CD8-positive, alpha-beta memory T cell (primary cell): ENCODE results near the gene URB2. TPM values are rescaled to one million over a fixed set of nuclear protein-coding genes. Genes with fewer than 3 reads are reported as not detected.
A peak's percentile ranks its signal among the peaks of the same experiment; 100 is the strongest.

Experiments used
- CTCF ChIA-PET: fragments of 350-600 bp; sonication (Branson Sonifier 250); formaldehyde crosslinking; loops from one replicate; lab custom pipeline; 2021; ENCODE audit warnings: antibody characterized with exemption; lab: Charles Lee
- POLR2A ChIA-PET: fragments of 350-600 bp; sonication (Branson Sonifier 250); formaldehyde crosslinking; loops from one replicate; lab custom pipeline; 2021; ENCODE audit warnings: antibody characterized with exemption; lab: Charles Lee
- DNase-seq, 5 donors: peaks; one replicate each; pipeline versions ENCODE4 v3.0.0 to v3.0.0-alpha.2; 2020 to 2022; ENCODE audit warnings: mixed read lengths in 1 of 5
- H3K27ac ChIP-seq: one replicate; pipeline ENCODE4 v1.7.0; 2013; ENCODE audit warnings: low read depth, mild to moderate bottlenecking, low read length, moderate library complexity
- H3K27me3 ChIP-seq: 2 replicates; pipeline ENCODE4 v1.7.0; 2013; ENCODE audit warnings: low read length, mild to moderate bottlenecking; ENCODE audit not compliant: insufficient read depth, poor library complexity, severe bottlenecking
- H3K36me3 ChIP-seq: 2 replicates; pipeline ENCODE4 v1.7.0; 2013; ENCODE audit warnings: mild to moderate bottlenecking, low read length, moderate library complexity; ENCODE audit not compliant: insufficient read depth
- H3K4me1 ChIP-seq: 2 replicates; pipeline ENCODE4 v1.7.0; 2013; ENCODE audit warnings: mild to moderate bottlenecking, low read length, moderate library complexity; ENCODE audit not compliant: insufficient read depth
- H3K4me3 ChIP-seq: 2 replicates; pipeline ENCODE4 v1.7.0; 2013; ENCODE audit warnings: mild to moderate bottlenecking, low read length
- H3K9me3 ChIP-seq: 2 replicates; pipeline ENCODE4 v1.7.0; 2013; ENCODE audit warnings: mild to moderate bottlenecking, low read length
- H3K27ac Mint-ChIP-seq, 8 donors: one replicate each; pipeline ENCODE4 v1.8.0; 2020 to 2021; ENCODE audit warnings: mixed read lengths in 8 of 8, mild to moderate bottlenecking in 6 of 8, inconsistent platforms in 3 of 8, moderate library complexity in 3 of 8
- H3K27me3 Mint-ChIP-seq, 2 donors: one replicate each; pipeline ENCODE4 v1.8.0; 2020 to 2021; ENCODE audit warnings: mixed read lengths in 2 of 2, mild to moderate bottlenecking in 1 of 2, moderate library complexity in 1 of 2
- H3K36me3 Mint-ChIP-seq, 3 donors: one replicate each; pipeline ENCODE4 v1.8.0; 2020 to 2021; ENCODE audit warnings: mixed read lengths in 3 of 3, inconsistent platforms in 1 of 3, mild to moderate bottlenecking in 1 of 3
- H3K4me1 Mint-ChIP-seq, 3 donors: one replicate each; pipeline ENCODE4 v1.8.0; 2020 to 2021; ENCODE audit warnings: mixed read lengths in 3 of 3, inconsistent platforms in 1 of 3, mild to moderate bottlenecking in 1 of 3
- H3K4me3 Mint-ChIP-seq, 7 donors: one replicate each; pipeline ENCODE4 v1.8.0; 2020 to 2021; ENCODE audit warnings: mixed read lengths in 7 of 7, mild to moderate bottlenecking in 6 of 7, moderate library complexity in 4 of 7, inconsistent platforms in 2 of 7
- H3K9me3 Mint-ChIP-seq, 5 donors: one replicate each; pipeline ENCODE4 v1.8.0; 2020 to 2022; ENCODE audit warnings: mixed read lengths in 5 of 5, mild to moderate bottlenecking in 3 of 5, moderate library complexity in 2 of 5, inconsistent platforms in 1 of 5
- polyA plus RNA-seq: library from polyadenylated mRNA; unstranded; fragments of 300-500 nt; fragmentation: Illumina TruSeq; gene quantifications from one replicate; pipeline ENCODE4 v1.2.3, GENCODE V29; 2021
- total RNA-seq, 2 experiments: library from RNA; stranded (reverse); gene quantifications; one replicate each; pipeline ENCODE4 v1.2.3, GENCODE V29; 2021

URB2 gene
- total and polyA plus RNA-seq, 3 experiments from 2014 or later, result 6.5 to 38.2 (median 37.6) TPM

DNA sequence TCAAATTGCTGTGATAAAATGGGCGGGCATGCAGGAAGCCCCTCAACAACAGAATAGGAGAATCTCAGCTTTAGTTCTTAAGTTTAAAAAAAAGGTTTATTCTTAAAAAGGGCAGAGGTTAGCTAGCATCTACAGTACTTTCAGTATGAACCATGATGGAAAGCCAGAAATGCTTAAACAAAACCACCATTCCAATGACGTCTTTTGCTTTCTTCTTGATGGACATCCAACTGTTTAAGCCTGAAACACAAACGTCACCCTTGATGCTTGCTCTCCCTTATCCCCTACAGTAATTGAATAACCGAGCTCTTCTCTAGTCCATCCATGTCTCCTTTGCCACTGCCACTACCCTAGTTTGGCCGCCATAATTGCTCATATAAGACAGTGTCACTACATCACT is 25.8 kb upstream of the URB2 start:
- Mint-ChIP-seq H3K36me3 (peaks cover 2 to 74% (median 30%) of the 10 kb centered on the region in 3 donors), H3K27ac (peak overlapping the region in 1 of 8 donors; percentile 17), H3K9me3 (no peaks in the 10 kb centered on the region), H3K4me1 (peaks cover 8 to 16% (median 14%) of the 10 kb centered on the region in 3 donors), H3K27me3 (no peaks in the 10 kb centered on the region), H3K4me3 (no peak overlapping the region)
- Histone ChIP-seq H3K36me3 (peaks cover 21% of the 10 kb centered on the region), H3K27ac (no peak overlapping the region), H3K9me3 (no peaks in the 10 kb centered on the region), H3K4me3 (no peak overlapping the region), H3K4me1 (no peaks in the 10 kb centered on the region), H3K27me3 (no peaks in the 10 kb centered on the region)
- POLR2A ChIA-PET, result no interaction called here
- DNase-seq, result no peak
- CTCF ChIA-PET, result no interaction called here

DNA sequence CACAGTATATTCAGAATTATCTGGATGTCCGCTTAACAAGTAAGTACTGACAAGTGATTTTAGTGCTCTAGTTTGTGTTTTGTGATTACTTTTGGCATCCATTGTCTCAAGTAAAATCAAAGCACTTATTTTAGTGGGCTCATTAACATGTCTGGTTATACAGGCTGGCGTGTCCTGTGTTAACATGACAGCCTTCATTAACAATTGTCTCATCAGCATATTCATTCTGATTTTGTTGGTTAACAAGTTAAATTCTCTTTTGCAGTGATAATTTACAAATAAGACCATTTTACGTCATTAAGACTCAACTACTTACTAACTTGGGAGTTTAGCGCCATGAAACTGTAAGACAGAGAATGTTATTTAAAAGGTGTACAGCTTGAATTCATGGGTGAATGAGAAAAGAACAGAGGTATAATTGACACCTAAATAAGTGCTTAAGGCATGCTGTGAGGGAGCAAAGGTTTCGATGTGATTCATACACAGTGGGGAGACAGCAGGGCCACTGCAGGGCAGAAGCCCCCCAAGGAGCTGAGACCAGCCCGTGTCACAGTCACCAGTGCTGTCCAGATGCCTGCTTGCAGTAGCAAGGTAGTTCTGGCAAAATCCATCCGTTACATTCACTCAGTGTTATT is 22.6 kb upstream of the URB2 start:
- Histone ChIP-seq H3K27ac (no peak overlapping the region), H3K36me3 (peaks cover 31% of the 10 kb centered on the region), H3K4me1 (no peaks in the 10 kb centered on the region), H3K27me3 (no peaks in the 10 kb centered on the region), H3K4me3 (no peak overlapping the region), H3K9me3 (no peaks in the 10 kb centered on the region)
- no peak overlapping the region for H3K4me3 Mint-ChIP-seq
- H3K9me3 Mint-ChIP-seq, result no peaks in the 10 kb centered on the region
- H3K27ac Mint-ChIP-seq, result no peak overlapping the region
- H3K4me1 Mint-ChIP-seq, result peaks cover 4 to 14% (median 12%) of the 10 kb centered on the region in 3 donors
- H3K36me3 Mint-ChIP-seq, result peaks cover 7 to 86% (median 42%) of the 10 kb centered on the region in 3 donors
- POLR2A ChIA-PET, result no interaction called here
- CTCF ChIA-PET, result no interaction called here
- DNase-seq, result no peak
- no peaks in the 10 kb centered on the region for H3K27me3 Mint-ChIP-seq

DNA sequence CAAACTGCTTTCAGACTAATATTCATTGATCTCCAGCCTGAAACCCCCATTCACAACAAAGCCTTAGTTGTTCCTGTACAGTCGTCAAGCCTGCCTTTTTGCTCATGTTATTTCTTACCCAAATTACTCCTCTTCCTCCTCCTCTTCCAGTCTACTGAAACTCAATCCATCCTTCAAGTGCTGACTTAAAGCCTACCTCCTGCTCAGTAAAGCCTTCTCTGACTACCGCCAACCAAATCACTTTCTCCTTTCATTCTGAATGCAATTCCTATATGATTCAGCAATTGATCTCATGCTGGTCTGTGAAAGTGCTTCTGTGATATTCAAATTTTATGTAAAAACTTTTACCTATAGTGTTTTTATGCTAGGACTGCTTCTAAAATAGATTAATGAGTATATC is 18.7 kb upstream of the URB2 start:
- H3K27ac Mint-ChIP-seq, result peak overlapping the region in 3 of 8 donors; percentile 17 to 48 (median 22)
- H3K4me3 Mint-ChIP-seq, result no peak overlapping the region
- no peaks in the 10 kb centered on the region for H3K9me3 Mint-ChIP-seq
- H3K27me3 ChIP-seq, result no peaks in the 10 kb centered on the region
- H3K36me3 ChIP-seq, result peaks cover 30% of the 10 kb centered on the region
- no peak overlapping the region for H3K27ac ChIP-seq
- CTCF ChIA-PET, result no interaction called here
- peaks cover 0 to 4% (median 0%) of the 10 kb centered on the region in 3 donors for H3K4me1 Mint-ChIP-seq
- no peak for DNase-seq
- no peaks in the 10 kb centered on the region for H3K4me1 ChIP-seq
- H3K9me3 ChIP-seq, result no peaks in the 10 kb centered on the region
- H3K27me3 Mint-ChIP-seq, result no peaks in the 10 kb centered on the region
- POLR2A ChIA-PET, result no interaction called here
- no peak overlapping the region for H3K4me3 ChIP-seq
- H3K36me3 Mint-ChIP-seq, result peaks cover 15 to 95% (median 49%) of the 10 kb centered on the region in 3 donors

DNA sequence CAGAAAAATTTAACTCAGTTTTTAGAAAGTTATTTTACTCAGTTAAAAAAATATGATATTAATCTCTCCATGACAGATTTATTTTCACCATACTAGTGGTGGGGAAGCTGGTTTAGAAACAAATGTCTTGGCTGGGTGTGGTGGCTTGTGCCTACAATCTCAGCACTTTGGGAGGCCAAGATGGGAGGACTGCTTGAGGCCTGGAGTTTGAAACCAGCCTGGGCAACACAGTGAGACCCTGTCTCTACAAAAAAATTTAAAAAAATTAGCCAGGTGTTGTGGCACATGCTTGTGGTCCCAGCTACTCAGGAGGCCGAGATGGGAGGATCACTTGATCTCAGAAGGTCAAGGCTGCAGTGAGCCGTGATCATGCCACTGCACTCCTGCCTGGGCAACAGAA is 17.5 kb upstream of the URB2 start:
- peaks cover 0 to 4% (median 0%) of the 10 kb centered on the region in 3 donors for H3K4me1 Mint-ChIP-seq
- H3K36me3 ChIP-seq, result peaks cover 34% of the 10 kb centered on the region

DNA sequence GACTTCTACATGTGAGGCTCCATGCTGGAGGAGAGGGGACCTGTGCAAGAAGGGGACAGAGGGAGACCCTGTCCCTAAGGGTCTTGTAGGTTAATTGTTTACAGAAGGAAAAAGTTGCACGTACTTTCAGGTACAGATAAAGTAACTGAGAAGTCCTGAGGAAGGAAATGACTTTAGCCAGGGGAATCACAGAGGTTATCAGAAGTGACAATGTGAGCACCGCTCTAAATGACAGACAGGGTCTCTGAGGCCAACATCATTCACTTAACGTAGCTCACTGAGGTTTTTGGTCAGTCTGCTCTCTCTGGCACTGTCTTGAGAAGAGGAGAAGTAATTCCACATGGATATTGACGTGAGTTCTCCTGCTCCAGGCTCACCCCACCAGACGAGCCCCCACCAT is 12.1 kb upstream of the URB2 start:
- Histone ChIP-seq H3K9me3 (no peaks in the 10 kb centered on the region), H3K4me3 (no peak overlapping the region), H3K4me1 (no peaks in the 10 kb centered on the region), H3K36me3 (peaks cover 22% of the 10 kb centered on the region), H3K27me3 (no peaks in the 10 kb centered on the region), H3K27ac (no peak overlapping the region)
- POLR2A ChIA-PET, result no interaction called here
- no peaks in the 10 kb centered on the region for H3K27me3 Mint-ChIP-seq
- CTCF ChIA-PET, result no interaction called here
- peak overlapping the region in 1 of 8 donors; percentile 38 for H3K27ac Mint-ChIP-seq
- no peak for DNase-seq
- peaks cover 7 to 58% (median 28%) of the 10 kb centered on the region in 3 donors for H3K36me3 Mint-ChIP-seq
- H3K9me3 Mint-ChIP-seq, result no peaks in the 10 kb centered on the region
- H3K4me3 Mint-ChIP-seq, result no peak overlapping the region
- peaks cover 16 to 30% (median 17%) of the 10 kb centered on the region in 3 donors for H3K4me1 Mint-ChIP-seq

More for the DNA sequence above, 17.5 kb upstream of the URB2 start:
- H3K4me3 ChIP-seq, result no peak overlapping the region
- H3K27me3 ChIP-seq, result no peaks in the 10 kb centered on the region
- H3K4me3 Mint-ChIP-seq, result no peak overlapping the region
- H3K9me3 Mint-ChIP-seq, result no peaks in the 10 kb centered on the region
- peaks cover 15 to 96% (median 48%) of the 10 kb centered on the region in 3 donors for H3K36me3 Mint-ChIP-seq
- no peaks in the 10 kb centered on the region for H3K27me3 Mint-ChIP-seq
- POLR2A ChIA-PET, result no interaction called here
- CTCF ChIA-PET, result no interaction called here
- H3K9me3 ChIP-seq, result no peaks in the 10 kb centered on the region
- no peaks in the 10 kb centered on the region for H3K4me1 ChIP-seq
- peak overlapping the region in 1 of 8 donors; percentile 7 for H3K27ac Mint-ChIP-seq
- DNase-seq, result no peak
- no peak overlapping the region for H3K27ac ChIP-seq

DNA sequence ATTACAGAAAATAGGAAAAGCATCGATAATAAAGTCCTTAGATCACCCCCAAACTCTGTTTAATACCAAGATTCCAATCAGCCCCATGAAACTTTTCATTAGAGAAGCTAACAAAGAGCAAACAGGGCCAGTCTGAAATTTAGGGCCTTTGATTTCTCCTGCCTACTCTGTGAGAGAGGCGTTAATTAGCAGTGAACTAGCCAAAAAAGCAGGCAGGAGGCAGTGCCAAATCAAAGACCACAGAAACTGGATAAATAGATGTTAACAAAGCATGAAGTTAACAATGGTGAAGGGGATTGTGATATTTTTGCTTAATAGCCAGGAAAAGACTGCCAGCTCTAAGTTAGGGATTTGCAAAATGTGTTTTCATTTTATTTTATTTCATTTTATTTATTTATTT is 11.3 kb upstream of the URB2 start:
- Histone ChIP-seq H3K36me3 (peaks cover 19% of the 10 kb centered on the region), H3K27me3 (no peaks in the 10 kb centered on the region), H3K9me3 (no peaks in the 10 kb centered on the region), H3K4me3 (no peak overlapping the region), H3K4me1 (no peaks in the 10 kb centered on the region), H3K27ac (no peak overlapping the region)
- Mint-ChIP-seq H3K36me3 (peaks cover 7 to 50% (median 25%) of the 10 kb centered on the region in 3 donors), H3K27me3 (no peaks in the 10 kb centered on the region), H3K27ac (peak overlapping the region in 1 of 8 donors; percentile 55), H3K4me1 (peaks cover 20 to 37% (median 25%) of the 10 kb centered on the region in 3 donors), H3K4me3 (no peak overlapping the region), H3K9me3 (no peaks in the 10 kb centered on the region)
- ChIA-PET POLR2A (no interaction called here), CTCF (no interaction called here)
- no peak for DNase-seq

DNA sequence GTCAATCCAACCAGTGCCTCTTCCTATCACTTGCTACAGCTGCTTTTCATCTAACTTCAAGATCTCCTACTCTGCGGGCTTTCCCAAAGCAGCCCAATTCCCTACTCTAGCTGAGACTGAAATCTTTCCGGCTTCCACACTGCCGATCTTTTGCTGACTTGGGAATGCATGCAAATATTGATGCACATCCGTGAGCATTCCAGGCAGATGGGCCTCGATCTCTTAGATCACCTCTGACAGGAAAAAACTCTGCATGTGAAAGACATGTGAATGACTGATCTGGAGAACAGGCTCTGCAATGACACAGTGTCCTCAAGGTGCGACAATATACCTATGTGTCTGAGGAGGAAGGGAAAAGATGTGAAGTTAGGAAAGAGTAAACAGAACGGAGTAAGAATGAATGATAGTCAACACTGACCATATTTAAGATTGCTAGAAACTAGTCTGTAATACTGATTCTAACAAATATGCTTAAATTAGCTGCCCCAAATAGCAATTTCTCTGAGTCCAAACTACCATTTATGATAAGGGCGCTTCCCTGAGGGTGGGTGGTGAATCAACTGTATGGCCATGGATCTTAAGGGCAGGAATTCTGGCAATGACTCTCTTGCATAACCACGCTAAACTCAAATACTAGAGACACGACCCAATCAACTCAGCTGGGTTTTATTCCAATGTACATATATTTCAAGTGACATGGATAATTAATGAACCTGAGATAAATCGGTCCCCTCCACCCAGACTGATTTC is 8.5 kb upstream of the URB2 start:
- H3K9me3 ChIP-seq, result no peaks in the 10 kb centered on the region
- H3K9me3 Mint-ChIP-seq, result no peaks in the 10 kb centered on the region
- no peak for DNase-seq
- no peak overlapping the region for H3K4me3 ChIP-seq
- H3K27ac Mint-ChIP-seq, result peak overlapping the region in 2 of 8 donors; percentile 3 to 52
- H3K36me3 ChIP-seq, result peaks cover 6% of the 10 kb centered on the region
- no peak overlapping the region for H3K27ac ChIP-seq
- no peak overlapping the region for H3K4me3 Mint-ChIP-seq
- no peaks in the 10 kb centered on the region for H3K27me3 Mint-ChIP-seq
- H3K27me3 ChIP-seq, result no peaks in the 10 kb centered on the region
- peaks cover 32 to 63% (median 49%) of the 10 kb centered on the region in 3 donors for H3K4me1 Mint-ChIP-seq
- ChIA-PET POLR2A (no interaction called here), CTCF (no interaction called here)
- peaks cover 0 to 22% (median 7%) of the 10 kb centered on the region in 3 donors for H3K36me3 Mint-ChIP-seq
- H3K4me1 ChIP-seq, result peaks cover 8% of the 10 kb centered on the region

DNA sequence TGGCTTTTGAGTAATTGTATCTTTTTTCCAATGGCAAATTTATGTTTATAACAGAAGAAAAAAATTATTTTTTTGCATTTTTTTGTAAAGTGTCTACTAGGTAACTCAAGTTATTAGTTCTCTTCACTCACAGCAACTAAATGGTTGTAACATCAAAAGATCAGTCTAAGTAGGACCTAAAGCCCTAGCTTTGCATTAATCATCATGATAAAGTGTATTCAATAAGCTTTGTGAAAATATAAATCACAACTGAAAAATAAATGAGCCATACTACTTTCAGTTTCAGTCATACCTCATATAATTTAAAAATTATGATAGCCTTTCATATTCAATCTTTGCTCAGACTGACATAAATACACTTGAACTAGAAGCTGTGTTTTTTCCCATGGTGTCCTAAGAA is 7.0 kb upstream of the URB2 start:
- Mint-ChIP-seq H3K27ac (no peak overlapping the region), H3K27me3 (no peaks in the 10 kb centered on the region), H3K9me3 (no peaks in the 10 kb centered on the region), H3K4me1 (peaks cover 40 to 78% (median 59%) of the 10 kb centered on the region in 3 donors), H3K36me3 (peaks cover 0 to 8% (median 2%) of the 10 kb centered on the region in 3 donors), H3K4me3 (no peak overlapping the region)
- Histone ChIP-seq H3K4me3 (no peak overlapping the region), H3K4me1 (peaks cover 19% of the 10 kb centered on the region), H3K27ac (no peak overlapping the region), H3K27me3 (no peaks in the 10 kb centered on the region), H3K9me3 (no peaks in the 10 kb centered on the region), H3K36me3 (no peaks in the 10 kb centered on the region)
- POLR2A ChIA-PET, result no interaction called here
- CTCF ChIA-PET, result no interaction called here
- DNase-seq, result no peak
